ENCODE measurements around the gene ZNFX1. TPM values are rescaled to one million over a fixed set of nuclear protein-coding genes. Genes with fewer than 3 reads are reported as not detected.

The ZNFX1 gene
- polyA plus RNA-seq, 1 of the 3 experiments (the other 2 are of a cell fraction) = 3.9 TPM

DNA sequence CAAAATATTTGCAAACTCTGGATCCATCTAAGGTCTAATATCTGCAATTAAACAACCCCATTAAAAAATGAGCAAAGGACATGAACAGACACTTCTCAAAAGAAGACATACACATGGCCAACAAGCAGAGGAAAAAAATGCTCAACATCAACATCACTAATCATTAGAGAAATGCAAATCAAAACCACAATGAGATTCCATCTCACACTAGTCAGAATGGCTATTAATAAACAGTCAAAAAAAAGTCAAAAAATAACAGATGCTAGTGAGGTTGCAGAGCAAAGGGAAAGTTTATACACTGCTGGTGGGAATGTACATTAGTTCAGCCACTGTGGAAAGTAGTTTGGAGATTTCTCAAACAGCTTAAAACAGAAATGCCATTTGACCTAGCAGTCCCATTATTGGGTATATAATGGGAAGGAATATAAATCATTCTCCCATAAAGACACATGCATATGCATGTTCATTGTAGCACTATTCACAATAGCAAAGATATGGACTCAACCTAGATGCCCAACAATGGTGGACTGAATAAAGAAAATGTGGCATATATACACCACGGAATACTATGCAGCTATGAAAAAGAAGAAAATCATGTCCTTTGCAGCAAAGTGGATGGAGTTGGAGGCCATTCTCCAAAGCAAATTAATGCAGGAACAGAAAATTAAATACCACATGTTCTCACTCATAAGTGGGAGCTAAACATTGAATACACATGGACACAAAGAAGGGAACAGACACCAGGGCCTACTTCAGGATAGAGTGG, 9.1 kb downstream of the ZNFX1 start:
- TF ChIP-seq, protein P1, sequence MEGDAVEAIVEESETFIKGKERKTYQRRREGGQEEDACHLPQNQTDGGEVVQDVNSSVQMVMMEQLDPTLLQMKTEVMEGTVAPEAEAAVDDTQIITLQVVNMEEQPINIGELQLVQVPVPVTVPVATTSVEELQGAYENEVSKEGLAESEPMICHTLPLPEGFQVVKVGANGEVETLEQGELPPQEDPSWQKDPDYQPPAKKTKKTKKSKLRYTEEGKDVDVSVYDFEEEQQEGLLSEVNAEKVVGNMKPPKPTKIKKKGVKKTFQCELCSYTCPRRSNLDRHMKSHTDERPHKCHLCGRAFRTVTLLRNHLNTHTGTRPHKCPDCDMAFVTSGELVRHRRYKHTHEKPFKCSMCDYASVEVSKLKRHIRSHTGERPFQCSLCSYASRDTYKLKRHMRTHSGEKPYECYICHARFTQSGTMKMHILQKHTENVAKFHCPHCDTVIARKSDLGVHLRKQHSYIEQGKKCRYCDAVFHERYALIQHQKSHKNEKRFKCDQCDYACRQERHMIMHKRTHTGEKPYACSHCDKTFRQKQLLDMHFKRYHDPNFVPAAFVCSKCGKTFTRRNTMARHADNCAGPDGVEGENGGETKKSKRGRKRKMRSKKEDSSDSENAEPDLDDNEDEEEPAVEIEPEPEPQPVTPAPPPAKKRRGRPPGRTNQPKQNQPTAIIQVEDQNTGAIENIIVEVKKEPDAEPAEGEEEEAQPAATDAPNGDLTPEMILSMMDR (IDR thresholded peaks at IDR 0.05) = 0 out of 2 replicates have a peak, but pooled peaks have one; percentile 7
- TF ChIP-seq TEAD4 (IDR thresholded peaks at IDR 0.05; ENCODE audit: borderline replicate concordance, insufficient read depth) = no peak
- TF ChIP-seq TAF1 (IDR thresholded peaks at IDR 0.05; ENCODE audit: borderline replicate concordance, low read depth, low read length) = no peak
- TF ChIP-seq POLR2AphosphoS5 (IDR thresholded peaks at IDR 0.05; ENCODE audit: low read depth, low read length) = no peak
- TF ChIP-seq, protein P2, sequence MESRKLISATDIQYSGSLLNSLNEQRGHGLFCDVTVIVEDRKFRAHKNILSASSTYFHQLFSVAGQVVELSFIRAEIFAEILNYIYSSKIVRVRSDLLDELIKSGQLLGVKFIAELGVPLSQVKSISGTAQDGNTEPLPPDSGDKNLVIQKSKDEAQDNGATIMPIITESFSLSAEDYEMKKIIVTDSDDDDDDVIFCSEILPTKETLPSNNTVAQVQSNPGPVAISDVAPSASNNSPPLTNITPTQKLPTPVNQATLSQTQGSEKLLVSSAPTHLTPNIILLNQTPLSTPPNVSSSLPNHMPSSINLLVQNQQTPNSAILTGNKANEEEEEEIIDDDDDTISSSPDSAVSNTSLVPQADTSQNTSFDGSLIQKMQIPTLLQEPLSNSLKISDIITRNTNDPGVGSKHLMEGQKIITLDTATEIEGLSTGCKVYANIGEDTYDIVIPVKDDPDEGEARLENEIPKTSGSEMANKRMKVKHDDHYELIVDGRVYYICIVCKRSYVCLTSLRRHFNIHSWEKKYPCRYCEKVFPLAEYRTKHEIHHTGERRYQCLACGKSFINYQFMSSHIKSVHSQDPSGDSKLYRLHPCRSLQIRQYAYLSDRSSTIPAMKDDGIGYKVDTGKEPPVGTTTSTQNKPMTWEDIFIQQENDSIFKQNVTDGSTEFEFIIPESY (IDR thresholded peaks at IDR 0.05; ENCODE audit: borderline replicate concordance, low read depth) = no peak
- no peak for TF ChIP-seq SMC3 (IDR thresholded peaks at IDR 0.05; ENCODE audit: low read depth, low read length)
- peak; percentile 60 for TF ChIP-seq MEF2A (IDR thresholded peaks at IDR 0.05; ENCODE audit: borderline replicate concordance, low read depth)
- TF ChIP-seq, protein P3, sequence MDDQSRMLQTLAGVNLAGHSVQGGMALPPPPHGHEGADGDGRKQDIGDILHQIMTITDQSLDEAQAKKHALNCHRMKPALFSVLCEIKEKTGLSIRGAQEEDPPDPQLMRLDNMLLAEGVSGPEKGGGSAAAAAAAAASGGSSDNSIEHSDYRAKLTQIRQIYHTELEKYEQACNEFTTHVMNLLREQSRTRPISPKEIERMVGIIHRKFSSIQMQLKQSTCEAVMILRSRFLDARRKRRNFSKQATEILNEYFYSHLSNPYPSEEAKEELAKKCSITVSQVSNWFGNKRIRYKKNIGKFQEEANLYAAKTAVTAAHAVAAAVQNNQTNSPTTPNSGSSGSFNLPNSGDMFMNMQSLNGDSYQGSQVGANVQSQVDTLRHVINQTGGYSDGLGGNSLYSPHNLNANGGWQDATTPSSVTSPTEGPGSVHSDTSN (IDR thresholded peaks at IDR 0.05) = peak; percentile 15; the same call in 1 of the 2 replicates
- 0 out of 4 replicates have a peak, but pooled peaks of 1 of the 2 experiments have one; percentile 16 for TF ChIP-seq EP300 (IDR thresholded peaks at IDR 0.05; ENCODE audit: borderline replicate concordance in 1 of 2, low read depth in 1 of 2, low read length in 1 of 2)
- TF ChIP-seq YY1 (IDR thresholded peaks at IDR 0.05; ENCODE audit: low read depth) = no peak
- H3K9me3 ChIP-seq = no peaks in the 10 kb centered on the region
- H3K9me2 ChIP-seq = no peaks in the 10 kb centered on the region
- peaks cover 11% of the 10 kb centered on the region for H3F3A ChIP-seq (replicated peaks; ENCODE audit: insufficient read depth)
- no peak for DNase-seq
- CTCF ChIA-PET = interaction anchor here (0.7 to 1.4 kb wide), 4 partner anchors 23 to 273 kb away, joined by 3 to 7 read pairs (median 3); no protein-coding TSS in a partner anchor
- POLR2A ChIA-PET = no interaction called here
- 94% methylated on average over 1 of the region's 1 CpG for WGBS (ENCODE audit: low lambda C conversion rate)
- no peaks in the 10 kb centered on the region for H3K27me3 ChIP-seq (ENCODE audit: insufficient read depth)
- H3K27ac ChIP-seq (ENCODE audit: low read depth in 2 of 2, low read length in 1 of 2) = peak overlapping the region in 1 of 2 experiments; percentile 47; a peak in 2 of 4 replicates
- peaks cover 56% of the 10 kb centered on the region for H4K20me1 ChIP-seq (ENCODE audit: insufficient read depth)
- H2AFZ ChIP-seq (ENCODE audit: low read depth) = no peak overlapping the region
- H3K4me1 ChIP-seq (ENCODE audit: control insufficient read depth in 1 of 2, insufficient read depth in 2 of 2, low read depth in 1 of 2, low read length in 1 of 2) = no peaks in the 10 kb centered on the region
- peaks cover 99% of the 10 kb centered on the region for H3K79me2 ChIP-seq (ENCODE audit: insufficient read depth)
- peaks cover 56 to 85% of the 10 kb centered on the region in 2 experiments for H3K36me3 ChIP-seq (replicated peaks in 1 of 2; ENCODE audit: control insufficient read depth in 1 of 2, insufficient read depth in 2 of 2, low read length in 1 of 2)
- H3K4me3 ChIP-seq (ENCODE audit: low read depth in 2 of 2, low read length in 1 of 2) = no peak overlapping the region
- H3K9ac ChIP-seq = no peak overlapping the region
- peak overlapping the region; percentile 0; the same call in 1 of the 2 replicates for H3K4me2 ChIP-seq
